ENCODE results near the gene DCD.

The DCD gene

GRCh38 chr12:54627304-54627703, 20.9 kb downstream of the DCD start:
- Histone ChIP-seq H3K9ac (ENCODE audit: insufficient read length) (no peak overlapping the region), H3K27ac (peak overlapping the region; percentile 100), H3K9me3 (ENCODE audit: low read depth, low read length) (peaks cover 18% of the 10 kb centered on the region; the same call in 1 of the 2 replicates), H3K4me3 (no peak overlapping the region), H3K36me3 (ENCODE audit: insufficient read depth, low read length) (peaks cover 33% of the 10 kb centered on the region)
- no peak for DNase-seq (ENCODE audit: low read depth, low spot score)
- TF ChIP-seq POLR2AphosphoS5 (IDR thresholded peaks at IDR 0.05; ENCODE audit: borderline replicate concordance, low read depth, low read length) (no peak), EZH2 (IDR thresholded peaks at IDR 0.05) (no peak), FOXP2 (optimal IDR thresholded peaks at IDR 0.05; ENCODE audit: control extremely low read depth, extremely low read length, insufficient read depth) (no peak)

GRCh38 chr12:54625598-54625997, 22.6 kb downstream of the DCD start:
- peaks cover 32% of the 10 kb centered on the region for H3K36me3 ChIP-seq (ENCODE audit: insufficient read depth, low read length)
- peaks cover 18% of the 10 kb centered on the region; the same call in 1 of the 2 replicates for H3K9me3 ChIP-seq (ENCODE audit: low read depth, low read length)
- no peak for TF ChIP-seq EZH2 (IDR thresholded peaks at IDR 0.05)
- TF ChIP-seq POLR2AphosphoS5 (IDR thresholded peaks at IDR 0.05; ENCODE audit: borderline replicate concordance, low read depth, low read length) = no peak
- no peak for TF ChIP-seq FOXP2 (optimal IDR thresholded peaks at IDR 0.05; ENCODE audit: control extremely low read depth, extremely low read length, insufficient read depth)
- peak overlapping the region; percentile 53 for H3K4me3 ChIP-seq
- peak; percentile 78 for DNase-seq (ENCODE audit: low read depth, low spot score)
- peak overlapping the region; percentile 89 for H3K9ac ChIP-seq (ENCODE audit: insufficient read length)
- H3K27ac ChIP-seq = peak overlapping the region; percentile 100

DNA sequence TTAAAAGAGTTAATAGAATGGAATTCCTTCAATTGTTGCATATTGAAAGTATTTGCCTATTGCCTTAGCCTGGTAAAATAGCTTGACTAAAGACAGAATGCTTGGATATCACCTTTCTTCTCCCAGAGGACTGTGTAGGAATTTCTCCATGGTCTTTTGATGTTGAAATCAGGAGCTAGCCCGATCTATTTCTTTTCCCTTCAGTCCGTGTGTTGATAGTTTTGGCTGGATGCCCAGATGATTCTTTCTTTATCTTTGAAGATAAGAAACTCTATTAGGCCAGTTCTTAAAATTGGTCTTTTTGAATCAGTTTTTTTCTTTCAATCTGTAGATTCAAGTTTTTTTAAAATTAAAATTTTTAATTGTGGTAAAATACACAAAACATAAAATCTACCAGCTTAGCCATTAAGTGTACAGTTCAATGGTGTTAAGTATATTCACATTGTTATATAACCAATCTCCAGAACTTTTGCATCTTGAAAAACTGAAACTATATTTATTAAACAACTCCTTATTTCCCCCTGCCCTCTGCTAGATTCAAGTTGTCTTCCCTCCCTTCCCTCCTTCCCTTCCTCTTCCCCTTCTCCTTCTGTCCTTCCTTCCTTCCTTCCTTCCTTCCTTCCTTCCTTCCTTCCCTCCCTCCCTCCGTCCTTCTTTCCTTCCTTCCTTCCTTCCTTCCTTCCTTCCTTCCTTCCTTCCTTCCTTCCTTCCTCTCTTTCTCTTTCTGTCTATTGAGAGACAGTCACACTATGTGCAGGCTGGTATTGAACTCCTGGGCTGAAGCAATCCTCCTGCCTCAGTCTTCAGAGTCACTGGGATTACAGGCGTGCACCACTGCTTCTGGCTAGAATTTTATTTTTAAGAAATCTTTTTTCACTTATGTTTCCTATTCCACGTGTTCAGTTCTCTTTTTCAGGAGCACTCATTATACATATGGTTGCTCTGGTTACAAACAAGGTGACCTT, 23.6 kb downstream of the DCD start:
- DNase-seq (ENCODE audit: low read depth, low spot score) = peak; percentile 98
- H3K36me3 ChIP-seq (ENCODE audit: insufficient read depth, low read length) = peaks cover 22% of the 10 kb centered on the region
- H3K9ac ChIP-seq (ENCODE audit: insufficient read length) = peak overlapping the region; percentile 89
- H3K4me3 ChIP-seq = peak overlapping the region; percentile 53
- peak; percentile 72 for TF ChIP-seq POLR2AphosphoS5 (IDR thresholded peaks at IDR 0.05; ENCODE audit: borderline replicate concordance, low read depth, low read length)
- no peak for TF ChIP-seq EZH2 (IDR thresholded peaks at IDR 0.05)
- TF ChIP-seq FOXP2 (optimal IDR thresholded peaks at IDR 0.05; ENCODE audit: control extremely low read depth, extremely low read length, insufficient read depth) = peak; percentile 70
- H3K9me3 ChIP-seq (ENCODE audit: low read depth, low read length) = peaks cover 18% of the 10 kb centered on the region; the same call in 1 of the 2 replicates
- H3K27ac ChIP-seq = peak overlapping the region; percentile 100

GRCh38 chr12:54622463-54623183, 25.5 kb downstream of the DCD start:
- Histone ChIP-seq H3K9me3 (ENCODE audit: low read depth, low read length) (peaks cover 7% of the 10 kb centered on the region; the same call in 1 of the 2 replicates), H3K4me3 (peak overlapping the region; percentile 5; the same call in 1 of the 2 replicates), H3K27ac (peak overlapping the region; percentile 100), H3K9ac (ENCODE audit: insufficient read length) (peak overlapping the region; percentile 43), H3K36me3 (ENCODE audit: insufficient read depth, low read length) (peaks cover 5% of the 10 kb centered on the region; the same call in 1 of the 2 replicates)
- TF ChIP-seq EZH2 (IDR thresholded peaks at IDR 0.05) = no peak
- no peak for TF ChIP-seq POLR2AphosphoS5 (IDR thresholded peaks at IDR 0.05; ENCODE audit: borderline replicate concordance, low read depth, low read length)
- TF ChIP-seq FOXP2 (optimal IDR thresholded peaks at IDR 0.05; ENCODE audit: control extremely low read depth, extremely low read length, insufficient read depth) = no peak
- peak; percentile 84 for DNase-seq (ENCODE audit: low read depth, low spot score)

GRCh38 chr12:54616933-54617680, 31.1 kb downstream of the DCD start:
- Histone ChIP-seq H3K9ac (ENCODE audit: insufficient read length) (no peak overlapping the region), H3K4me3 (no peak overlapping the region), H3K9me3 (ENCODE audit: low read depth, low read length) (no peaks in the 10 kb centered on the region), H3K27ac (no peak overlapping the region), H3K36me3 (ENCODE audit: insufficient read depth, low read length) (no peaks in the 10 kb centered on the region)
- DNase-seq (ENCODE audit: low read depth, low spot score) = no peak
- TF ChIP-seq FOXP2 (optimal IDR thresholded peaks at IDR 0.05; ENCODE audit: control extremely low read depth, extremely low read length, insufficient read depth) (no peak), EZH2 (IDR thresholded peaks at IDR 0.05) (no peak), POLR2AphosphoS5 (IDR thresholded peaks at IDR 0.05; ENCODE audit: borderline replicate concordance, low read depth, low read length) (no peak)

DNA sequence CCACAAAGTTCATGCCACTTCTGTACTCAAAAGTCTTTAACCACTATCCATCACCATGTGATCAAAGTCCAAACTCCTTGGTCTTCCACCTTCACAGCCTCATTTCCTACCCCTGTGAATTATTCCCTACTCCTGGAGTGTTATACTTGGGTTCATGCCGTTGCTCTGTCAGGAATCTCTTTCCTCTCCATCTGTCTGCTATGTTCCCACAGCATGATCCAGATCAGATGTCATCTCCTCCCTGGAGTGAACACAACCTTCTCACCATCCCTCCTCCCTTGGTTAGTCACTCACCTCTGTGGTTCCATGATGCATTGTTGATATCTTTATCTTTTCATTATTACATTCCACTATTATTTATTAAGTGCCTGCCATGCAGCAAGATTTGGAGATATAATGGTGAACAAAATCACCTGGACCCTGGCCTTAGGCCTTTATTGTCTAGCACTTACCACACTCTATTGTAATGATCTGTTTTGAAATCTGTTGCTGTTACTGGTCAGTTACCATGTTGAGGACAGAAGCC, 35.9 kb downstream of the DCD start:
- DNase-seq (ENCODE audit: low read depth, low spot score) = no peak
- Histone ChIP-seq H3K9me3 (ENCODE audit: low read depth, low read length) (no peaks in the 10 kb centered on the region), H3K36me3 (ENCODE audit: insufficient read depth, low read length) (no peaks in the 10 kb centered on the region), H3K9ac (ENCODE audit: insufficient read length) (no peak overlapping the region), H3K4me3 (no peak overlapping the region), H3K27ac (peak overlapping the region; percentile 87)
- no peak for TF ChIP-seq FOXP2 (optimal IDR thresholded peaks at IDR 0.05; ENCODE audit: control extremely low read depth, extremely low read length, insufficient read depth)
- no peak for TF ChIP-seq EZH2 (IDR thresholded peaks at IDR 0.05)
- TF ChIP-seq POLR2AphosphoS5 (IDR thresholded peaks at IDR 0.05; ENCODE audit: borderline replicate concordance, low read depth, low read length) = no peak

DNA sequence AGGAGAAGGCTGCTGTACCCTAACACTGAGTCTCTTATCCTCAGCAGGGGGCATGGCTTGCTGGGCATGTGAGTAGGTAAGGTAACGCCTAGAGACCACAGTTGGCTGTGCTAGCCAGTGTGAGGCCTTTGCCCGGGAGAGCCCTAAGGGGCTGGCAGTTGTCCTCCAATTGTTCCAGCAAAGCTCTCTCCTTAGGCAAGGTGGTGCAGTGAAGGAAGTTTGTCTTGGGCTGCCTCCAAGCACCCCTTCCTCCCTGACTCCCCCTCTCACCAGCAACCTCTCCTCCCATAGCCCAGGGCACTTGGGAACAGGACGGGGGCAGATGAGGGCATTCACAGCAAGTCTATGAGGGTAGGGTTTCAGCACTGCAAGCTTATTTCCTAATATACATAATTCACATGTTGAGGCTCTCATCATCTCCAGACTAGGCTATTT, 36.4 kb downstream of the DCD start:
- H3K4me3 ChIP-seq = no peak overlapping the region
- peak overlapping the region; percentile 87 for H3K27ac ChIP-seq
- no peak overlapping the region for H3K9ac ChIP-seq (ENCODE audit: insufficient read length)
- H3K36me3 ChIP-seq (ENCODE audit: insufficient read depth, low read length) = no peaks in the 10 kb centered on the region
- no peak for DNase-seq (ENCODE audit: low read depth, low spot score)
- no peaks in the 10 kb centered on the region for H3K9me3 ChIP-seq (ENCODE audit: low read depth, low read length)
- TF ChIP-seq EZH2 (IDR thresholded peaks at IDR 0.05) = no peak
- peak; percentile 47; the same call in 1 of the 2 replicates for TF ChIP-seq POLR2AphosphoS5 (IDR thresholded peaks at IDR 0.05; ENCODE audit: borderline replicate concordance, low read depth, low read length)
- TF ChIP-seq FOXP2 (optimal IDR thresholded peaks at IDR 0.05; ENCODE audit: control extremely low read depth, extremely low read length, insufficient read depth) = no peak
